Mesenteric fat pad (tissue), 1 donor: ENCODE measurements around the gene MST1. TPM values are rescaled to one million over a fixed set of nuclear protein-coding genes. Genes with fewer than 3 reads are reported as not detected.

Experiments used
- DNase-seq: peaks from one replicate; pipeline ENCODE4 v3.0.0-alpha.2; 2020; ENCODE audit warnings: low spot score
- total RNA-seq: library from RNA; stranded (reverse); fragmentation: NEBNext Ultra II Directional; extraction: Animal tissue kit (Norgen Biotek cat#: 25700); gene quantifications from one replicate; pipeline ENCODE4 v1.2.1, GENCODE V29; 2021
- donor health status: DM: yes; HTN: yes; CAD: no.

The MST1 gene
- total RNA-seq, 1 donor from 2014 or later, result 5.7 TPM

GRCh38 chr3:49658711-49659110 is 30.6 kb downstream of the MST1 start:
- no peak for DNase-seq

DNA sequence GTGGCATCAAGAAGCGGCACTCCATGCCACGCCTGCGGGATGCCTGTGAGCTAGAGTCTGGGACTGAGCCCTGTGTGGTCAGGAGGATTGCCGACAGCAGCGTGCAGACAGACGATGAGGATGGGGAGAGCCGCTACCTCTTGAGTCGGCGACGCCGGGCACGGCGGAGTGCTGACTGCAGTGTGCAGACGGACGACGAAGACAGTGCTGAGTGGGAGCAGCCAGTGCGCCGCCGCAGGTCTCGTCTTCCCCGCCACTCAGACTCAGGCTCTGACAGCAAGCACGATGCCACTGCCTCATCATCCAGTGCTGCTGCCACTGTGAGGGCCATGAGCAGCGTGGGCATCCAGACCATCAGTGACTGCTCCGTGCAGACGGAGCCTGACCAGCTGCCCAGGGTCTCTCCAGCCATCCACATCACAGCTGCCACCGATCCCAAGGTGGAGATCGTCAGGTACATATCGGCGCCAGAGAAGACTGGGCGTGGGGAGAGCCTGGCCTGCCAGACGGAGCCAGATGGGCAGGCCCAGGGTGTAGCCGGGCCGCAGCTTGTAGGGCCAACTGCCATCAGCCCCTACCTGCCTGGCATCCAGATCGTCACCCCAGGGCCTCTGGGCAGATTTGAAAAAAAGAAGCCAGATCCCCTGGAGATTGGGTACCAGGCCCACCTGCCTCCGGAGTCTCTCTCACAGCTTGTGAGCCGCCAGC is 31.9 kb downstream of the MST1 start:
- no peak for DNase-seq

DNA sequence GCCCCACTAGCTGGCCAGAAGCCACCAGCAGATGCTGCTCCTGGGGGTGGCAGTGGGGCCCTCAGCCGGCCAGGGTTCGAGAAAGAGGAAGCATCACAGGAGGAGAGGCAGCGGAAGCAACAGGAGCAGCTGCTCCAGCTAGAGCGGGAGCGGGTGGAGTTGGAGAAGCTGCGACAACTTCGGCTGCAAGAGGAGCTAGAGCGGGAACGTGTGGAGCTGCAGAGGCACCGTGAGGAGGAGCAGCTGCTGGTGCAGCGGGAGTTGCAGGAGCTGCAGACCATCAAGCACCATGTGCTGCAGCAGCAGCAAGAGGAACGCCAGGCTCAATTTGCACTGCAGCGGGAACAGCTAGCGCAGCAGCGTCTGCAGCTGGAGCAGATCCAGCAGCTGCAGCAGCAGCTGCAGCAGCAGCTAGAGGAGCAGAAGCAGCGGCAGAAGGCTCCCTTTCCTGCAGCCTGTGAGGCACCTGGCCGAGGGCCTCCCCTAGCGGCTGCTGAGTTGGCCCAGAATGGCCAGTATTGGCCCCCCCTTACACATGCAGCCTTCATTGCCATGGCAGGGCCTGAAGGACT is 32.6 kb downstream of the MST1 start:
- no peak for DNase-seq

- DNase-seq, result no peak
Measured at GRCh38 chr3:49655731-49656285, 33.5 kb downstream of the MST1 start.

- DNase-seq, result no peak
Measured at GRCh38 chr3:49654955-49655556, 34.2 kb downstream of the MST1 start.

- no peak for DNase-seq
Measured at GRCh38 chr3:49654176-49654825, 35.0 kb downstream of the MST1 start.

- DNase-seq, result no peak
Measured at GRCh38 chr3:49653621-49654020, 35.7 kb downstream of the MST1 start.

- no peak for DNase-seq
Measured at GRCh38 chr3:49652903-49653415, 36.3 kb downstream of the MST1 start.

DNA sequence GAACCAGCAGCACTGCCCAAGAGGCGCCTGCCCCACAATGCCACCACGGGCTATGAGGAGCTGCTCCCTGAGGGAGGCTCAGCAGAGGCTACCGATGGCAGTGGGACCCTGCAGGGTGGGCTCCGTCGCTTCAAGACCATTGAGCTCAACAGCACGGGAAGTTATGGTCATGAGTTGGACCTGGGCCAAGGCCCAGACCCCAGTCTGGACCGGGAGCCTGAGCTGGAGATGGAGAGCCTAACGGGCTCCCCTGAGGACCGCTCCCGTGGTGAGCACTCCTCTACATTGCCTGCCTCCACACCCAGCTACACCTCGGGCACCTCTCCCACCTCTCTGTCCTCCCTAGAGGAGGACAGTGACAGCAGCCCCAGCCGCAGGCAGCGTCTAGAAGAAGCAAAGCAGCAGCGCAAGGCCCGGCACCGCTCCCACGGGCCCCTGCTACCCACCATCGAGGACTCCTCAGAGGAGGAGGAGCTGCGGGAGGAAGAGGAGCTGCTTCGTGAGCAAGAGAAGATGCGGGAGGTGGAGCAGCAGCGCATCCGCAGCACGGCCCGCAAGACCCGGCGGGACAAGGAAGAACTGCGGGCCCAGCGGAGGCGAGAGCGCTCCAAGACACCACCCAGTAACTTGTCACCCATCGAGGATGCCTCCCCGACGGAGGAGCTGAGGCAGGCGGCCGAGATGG is 36.9 kb downstream of the MST1 start:
- DNase-seq, result no peak

DNA sequence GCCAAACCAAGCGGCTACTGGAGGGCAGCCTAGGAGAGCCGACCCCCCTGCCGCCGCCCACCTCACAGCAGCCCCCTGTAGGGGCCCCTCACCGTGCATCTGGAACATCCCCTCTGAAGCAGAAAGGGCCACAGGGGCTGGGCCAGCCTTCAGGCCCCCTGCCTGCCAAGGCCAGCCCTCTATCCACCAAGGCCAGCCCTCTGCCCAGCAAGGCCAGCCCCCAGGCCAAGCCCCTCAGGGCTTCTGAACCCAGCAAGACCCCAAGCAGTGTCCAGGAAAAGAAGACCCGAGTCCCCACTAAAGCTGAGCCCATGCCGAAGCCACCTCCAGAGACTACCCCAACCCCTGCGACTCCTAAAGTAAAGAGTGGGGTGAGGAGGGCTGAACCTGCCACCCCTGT is 38.6 kb downstream of the MST1 start:
- no peak for DNase-seq

DNA sequence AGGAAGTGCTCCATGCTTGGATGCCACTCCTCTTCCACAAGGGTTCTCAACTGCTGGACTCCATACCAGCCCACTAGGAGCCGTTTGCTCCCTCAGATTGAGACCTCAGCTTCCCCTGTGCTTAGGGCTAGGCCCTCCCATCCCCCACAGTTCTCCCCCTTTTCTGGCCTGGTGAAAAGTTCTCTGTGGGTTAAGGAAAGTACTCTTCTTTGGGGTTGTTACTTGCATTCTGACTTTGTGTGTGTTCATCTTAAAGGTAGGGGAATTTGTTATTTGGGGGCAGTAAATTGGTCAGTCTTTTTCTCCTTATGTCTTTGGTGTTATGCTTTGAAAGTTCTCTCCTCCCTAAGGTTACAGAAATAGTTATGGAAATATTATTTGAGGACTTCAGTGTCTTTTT is 39.1 kb downstream of the MST1 start:
- no peak for DNase-seq

DNA sequence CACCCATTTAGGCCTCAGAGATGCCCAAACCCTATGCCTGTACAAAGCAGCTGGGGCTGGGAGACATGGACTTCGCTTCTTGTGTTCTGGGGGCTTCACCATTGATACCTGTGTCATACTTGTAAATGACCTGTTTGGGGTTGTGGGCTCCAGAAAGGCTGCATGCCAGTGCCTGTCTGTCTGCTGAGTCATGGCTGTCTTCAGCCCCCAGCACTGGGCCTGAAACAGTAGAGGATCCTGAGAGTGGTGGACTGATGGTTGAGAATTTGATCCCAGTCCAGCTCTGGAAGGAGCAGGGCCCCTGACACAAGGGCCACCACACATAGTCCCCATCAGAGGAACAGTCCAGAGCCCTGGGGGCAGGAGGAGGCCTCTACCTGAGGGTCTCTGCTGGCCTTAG is 39.7 kb downstream of the MST1 start:
- DNase-seq, result no peak

- no peak for DNase-seq
Measured at GRCh38 chr3:49648354-49649019, 40.8 kb downstream of the MST1 start.

- no peak for DNase-seq
Measured at GRCh38 chr3:49647741-49648140, 41.5 kb downstream of the MST1 start.

DNA sequence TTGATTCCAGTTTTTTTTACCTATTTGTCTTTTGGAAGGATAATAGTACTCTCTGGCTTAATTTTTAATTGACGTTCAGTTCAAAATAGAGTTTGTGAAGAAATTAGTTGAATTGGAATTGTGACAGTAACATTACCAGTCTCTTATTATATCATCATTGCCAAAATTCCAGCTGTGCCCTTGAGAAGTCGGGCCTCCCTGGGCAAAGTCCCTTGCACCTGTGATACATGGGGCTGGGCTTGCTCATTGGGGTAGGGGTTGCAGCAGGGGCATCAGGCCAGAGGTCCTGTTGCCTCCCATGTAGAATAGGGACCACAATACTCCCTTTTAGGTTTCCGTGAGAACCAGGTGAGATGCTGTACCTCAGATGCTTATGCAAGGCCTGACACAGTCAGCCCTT is 43.0 kb downstream of the MST1 start:
- DNase-seq, result no peak

GRCh38 chr3:49644684-49645083 is 44.6 kb downstream of the MST1 start:
- no peak for DNase-seq

GRCh38 chr3:49642708-49643145 is 46.5 kb downstream of the MST1 start:
- DNase-seq, result no peak

GRCh38 chr3:49641921-49642707 is 47.2 kb downstream of the MST1 start:
- DNase-seq, result no peak

DNA sequence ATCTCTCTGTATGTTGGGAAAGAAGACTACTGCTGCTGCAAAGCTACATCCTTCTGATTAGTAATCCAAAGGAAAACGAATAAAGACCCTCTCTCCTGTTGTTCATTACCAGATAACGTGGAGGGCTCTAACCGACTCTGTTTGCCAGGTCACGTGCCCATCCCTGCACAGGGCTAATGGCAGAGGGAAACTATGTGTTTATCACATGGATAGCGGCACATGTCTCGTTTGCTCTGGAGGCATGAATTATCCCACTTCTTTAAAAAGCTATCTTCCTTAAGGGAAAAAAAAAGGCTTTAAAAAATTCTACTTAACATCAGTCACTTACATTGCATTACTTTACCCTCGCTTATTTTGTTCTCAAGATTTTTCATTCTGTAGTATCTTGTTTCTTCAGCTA is 48.0 kb downstream of the MST1 start:
- no peak for DNase-seq

DNA sequence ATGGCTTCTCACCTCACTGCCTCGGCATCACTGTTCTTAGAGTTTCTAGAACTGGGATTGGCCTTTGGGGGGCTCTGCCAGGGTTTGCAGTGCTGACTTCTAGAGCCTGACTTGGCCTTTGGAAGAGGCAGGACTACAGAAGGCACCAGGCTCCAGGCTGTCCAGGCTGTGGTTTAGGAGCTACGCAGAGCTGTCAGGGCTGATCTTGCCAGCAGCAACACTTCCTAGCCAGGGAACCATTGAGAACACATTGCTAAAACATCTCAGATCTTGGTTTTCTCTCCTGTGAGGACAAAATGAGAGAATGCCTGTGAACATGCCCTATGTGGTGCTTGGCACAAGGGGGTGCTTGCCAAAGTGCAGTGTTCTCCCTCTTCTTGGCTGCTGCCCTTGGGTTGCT is 49.7 kb downstream of the MST1 start:
- no peak for DNase-seq
